GM23338 (cell line): ENCODE data around the gene COL1A1.
A peak's percentile ranks its signal among the peaks of the same experiment; 100 is the strongest.

Experiments used
- EZH2 ChIP-seq: fragments of 200-600 bp; sonication (generic); IDR thresholded peaks from one replicate; pipeline ENCODE4 v1.8.0; 2017; ENCODE audit warnings: antibody characterized with exemption, mild to moderate bottlenecking, low read depth; ENCODE audit not compliant: unreplicated experiment
- TF ChIP-seq, protein P1 (sequence below), 2 experiments: fragments of 200-600 bp in 1 of 2; sonication (generic) in 1 of 2; conservative IDR thresholded peaks; 2 replicates each; pipeline versions ENCODE4 v1.5.1 to v1.6.1; 2016 to 2017; ENCODE audit warnings: antibody characterized with exemption in 2 of 2, low read depth in 2 of 2, mild to moderate bottlenecking in 2 of 2, moderate library complexity in 1 of 2

DNA sequence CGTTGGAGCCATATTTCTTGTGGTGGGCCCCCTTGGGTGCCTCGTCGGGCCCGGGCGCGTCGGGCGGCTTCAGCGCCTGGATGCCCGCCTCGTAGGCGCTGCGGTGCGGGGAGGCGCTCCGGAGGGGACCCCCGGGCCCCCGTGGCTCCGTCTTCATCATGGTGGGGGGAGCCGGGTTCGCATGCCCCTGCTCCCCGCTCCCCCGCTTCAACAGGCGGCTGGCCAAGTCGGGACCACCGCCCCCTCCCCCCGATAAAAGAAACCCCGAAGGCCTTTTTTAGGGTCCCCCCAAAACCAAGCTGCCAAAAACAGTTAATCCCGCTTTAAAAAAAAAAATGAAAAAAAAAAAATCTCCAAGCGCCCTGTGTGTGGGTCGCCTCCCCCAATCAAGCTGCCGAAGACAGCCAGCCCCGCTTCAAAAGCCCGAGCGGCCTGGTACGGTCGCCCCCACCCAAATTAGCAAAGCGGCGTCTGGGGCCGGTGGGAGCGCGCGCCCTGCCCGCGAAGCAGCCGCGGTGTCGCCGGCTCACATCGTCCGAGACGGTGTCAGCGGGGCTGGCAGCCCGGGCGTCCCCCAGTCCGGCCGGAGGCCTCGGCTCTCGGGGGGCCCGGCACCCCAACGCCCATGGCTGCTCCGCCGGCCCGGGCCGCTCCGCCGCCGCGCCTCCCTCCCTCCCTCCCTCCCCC is 50.9 kb downstream of the COL1A1 start, which contains the start of gene PPP1R9B:
- TF ChIP-seq EZH2, result peak; percentile 54
- TF ChIP-seq, protein P1, sequence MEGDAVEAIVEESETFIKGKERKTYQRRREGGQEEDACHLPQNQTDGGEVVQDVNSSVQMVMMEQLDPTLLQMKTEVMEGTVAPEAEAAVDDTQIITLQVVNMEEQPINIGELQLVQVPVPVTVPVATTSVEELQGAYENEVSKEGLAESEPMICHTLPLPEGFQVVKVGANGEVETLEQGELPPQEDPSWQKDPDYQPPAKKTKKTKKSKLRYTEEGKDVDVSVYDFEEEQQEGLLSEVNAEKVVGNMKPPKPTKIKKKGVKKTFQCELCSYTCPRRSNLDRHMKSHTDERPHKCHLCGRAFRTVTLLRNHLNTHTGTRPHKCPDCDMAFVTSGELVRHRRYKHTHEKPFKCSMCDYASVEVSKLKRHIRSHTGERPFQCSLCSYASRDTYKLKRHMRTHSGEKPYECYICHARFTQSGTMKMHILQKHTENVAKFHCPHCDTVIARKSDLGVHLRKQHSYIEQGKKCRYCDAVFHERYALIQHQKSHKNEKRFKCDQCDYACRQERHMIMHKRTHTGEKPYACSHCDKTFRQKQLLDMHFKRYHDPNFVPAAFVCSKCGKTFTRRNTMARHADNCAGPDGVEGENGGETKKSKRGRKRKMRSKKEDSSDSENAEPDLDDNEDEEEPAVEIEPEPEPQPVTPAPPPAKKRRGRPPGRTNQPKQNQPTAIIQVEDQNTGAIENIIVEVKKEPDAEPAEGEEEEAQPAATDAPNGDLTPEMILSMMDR (conservative IDR thresholded peaks at IDR 0.05; ENCODE audit: low read depth in 2 of 2), result no peak
